GM12801 (cell line): Measurements from ENCODE around the gene DRC7.

Experiments
- TF ChIP-seq, protein P1 (sequence below): IDR thresholded peaks from one replicate; pipeline ENCODE4 v1.5.1; 2011; ENCODE audit warnings: control low read depth; ENCODE audit not compliant: insufficient read length; ENCODE audit errors: extremely low read depth

DRC7 gene

DNA sequence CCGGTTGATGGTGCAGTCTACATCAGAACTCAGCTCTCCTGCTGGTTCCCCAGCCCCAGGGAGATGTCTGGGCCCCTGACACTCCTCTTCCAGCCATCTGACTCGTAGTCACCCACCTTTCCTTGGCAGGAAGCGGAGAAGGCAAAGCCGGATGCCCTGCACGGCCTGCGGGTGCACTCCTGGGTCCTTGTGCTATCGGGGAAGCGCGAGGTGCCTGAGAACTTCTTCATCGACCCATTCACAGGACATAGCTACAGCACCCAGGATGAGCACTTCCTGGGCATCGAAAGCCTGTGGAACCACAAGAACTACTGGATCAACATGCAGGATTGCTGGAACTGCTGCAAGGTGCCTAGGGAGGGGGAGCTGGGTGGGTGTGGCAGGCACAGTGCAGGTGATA, 12.7 kb downstream of the DRC7 start:
- TF ChIP-seq, protein P1, sequence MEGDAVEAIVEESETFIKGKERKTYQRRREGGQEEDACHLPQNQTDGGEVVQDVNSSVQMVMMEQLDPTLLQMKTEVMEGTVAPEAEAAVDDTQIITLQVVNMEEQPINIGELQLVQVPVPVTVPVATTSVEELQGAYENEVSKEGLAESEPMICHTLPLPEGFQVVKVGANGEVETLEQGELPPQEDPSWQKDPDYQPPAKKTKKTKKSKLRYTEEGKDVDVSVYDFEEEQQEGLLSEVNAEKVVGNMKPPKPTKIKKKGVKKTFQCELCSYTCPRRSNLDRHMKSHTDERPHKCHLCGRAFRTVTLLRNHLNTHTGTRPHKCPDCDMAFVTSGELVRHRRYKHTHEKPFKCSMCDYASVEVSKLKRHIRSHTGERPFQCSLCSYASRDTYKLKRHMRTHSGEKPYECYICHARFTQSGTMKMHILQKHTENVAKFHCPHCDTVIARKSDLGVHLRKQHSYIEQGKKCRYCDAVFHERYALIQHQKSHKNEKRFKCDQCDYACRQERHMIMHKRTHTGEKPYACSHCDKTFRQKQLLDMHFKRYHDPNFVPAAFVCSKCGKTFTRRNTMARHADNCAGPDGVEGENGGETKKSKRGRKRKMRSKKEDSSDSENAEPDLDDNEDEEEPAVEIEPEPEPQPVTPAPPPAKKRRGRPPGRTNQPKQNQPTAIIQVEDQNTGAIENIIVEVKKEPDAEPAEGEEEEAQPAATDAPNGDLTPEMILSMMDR, result no peak

DNA sequence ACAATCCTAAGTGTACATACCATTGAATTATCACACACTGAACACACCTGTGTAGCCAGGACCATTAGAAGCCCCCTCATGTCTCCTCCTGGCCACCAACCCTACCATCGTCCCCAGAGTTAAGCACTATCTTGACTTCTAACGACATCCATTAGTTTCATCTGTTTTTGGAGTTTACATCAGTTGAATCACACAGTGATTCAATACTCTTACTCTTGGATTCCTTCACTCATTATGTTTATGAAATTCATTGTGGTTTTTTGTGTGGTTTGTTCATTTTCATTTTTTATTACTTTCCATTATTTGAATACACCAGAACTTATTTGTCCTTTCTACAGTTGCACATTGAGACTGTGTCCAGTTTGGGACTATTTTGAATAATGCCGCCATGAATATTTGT, 13.6 kb downstream of the DRC7 start:
- TF ChIP-seq, protein P1, result no peak

DNA sequence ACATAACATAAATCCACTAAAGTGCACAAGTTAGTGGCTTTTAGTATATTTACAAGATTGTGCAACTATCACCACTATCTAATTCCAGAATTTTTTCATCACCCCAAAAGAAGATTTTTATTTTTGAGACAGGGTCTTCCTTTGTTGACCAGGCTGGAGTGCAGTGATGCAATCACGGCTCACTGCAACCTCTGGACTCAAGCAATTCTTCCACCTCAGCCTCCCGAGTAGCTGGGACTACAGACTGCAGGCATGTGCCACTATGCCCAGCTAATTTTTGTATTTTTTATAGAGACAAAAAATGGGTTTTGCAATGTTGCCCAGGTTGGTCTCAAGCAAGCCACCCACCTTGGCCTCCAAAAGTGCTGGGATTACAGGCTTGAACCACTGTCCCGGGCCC, 15.1 kb downstream of the DRC7 start:
- TF ChIP-seq, protein P1, result no peak

DNA sequence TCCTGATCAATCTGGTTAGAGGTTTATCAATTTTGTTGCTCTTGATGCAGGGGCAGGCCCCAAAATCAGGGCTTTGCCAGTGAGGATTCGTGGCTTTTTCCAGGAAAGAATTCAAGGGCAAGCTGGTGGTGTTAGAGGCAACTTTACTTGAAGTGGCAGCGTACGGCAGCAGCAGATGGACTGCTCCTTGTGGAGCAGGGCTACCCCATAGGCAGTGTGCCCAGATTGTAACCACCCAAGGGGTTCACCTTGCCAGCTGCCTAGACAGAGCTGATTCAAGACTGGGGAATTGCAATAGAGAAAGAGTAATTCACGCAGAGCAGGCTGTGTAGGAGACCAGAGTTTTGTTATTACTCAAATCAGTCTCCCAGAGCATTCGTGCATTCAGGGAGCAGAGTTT, 16.7 kb downstream of the DRC7 start:
- TF ChIP-seq, protein P1, result no peak

DNA sequence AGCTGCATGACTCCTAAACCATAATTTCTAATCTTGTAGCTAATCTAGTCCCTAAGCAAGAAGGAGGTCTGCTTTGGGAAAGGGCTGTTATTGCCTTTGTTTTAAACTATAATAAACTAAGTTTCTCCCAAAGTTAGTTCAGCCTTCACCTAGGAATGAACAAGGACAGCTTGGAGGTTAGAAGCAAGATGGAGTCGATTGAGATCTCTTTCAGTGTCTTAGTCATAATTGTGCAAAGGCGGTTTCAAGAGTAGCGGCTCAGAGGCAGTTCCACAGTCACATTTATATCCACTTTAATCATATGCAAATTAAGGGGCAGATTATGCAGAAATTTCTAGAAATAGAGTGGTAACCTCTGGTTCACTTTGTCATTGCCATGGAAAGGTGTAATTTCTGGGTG, 17.4 kb downstream of the DRC7 start:
- TF ChIP-seq, protein P1, result no peak

DNA sequence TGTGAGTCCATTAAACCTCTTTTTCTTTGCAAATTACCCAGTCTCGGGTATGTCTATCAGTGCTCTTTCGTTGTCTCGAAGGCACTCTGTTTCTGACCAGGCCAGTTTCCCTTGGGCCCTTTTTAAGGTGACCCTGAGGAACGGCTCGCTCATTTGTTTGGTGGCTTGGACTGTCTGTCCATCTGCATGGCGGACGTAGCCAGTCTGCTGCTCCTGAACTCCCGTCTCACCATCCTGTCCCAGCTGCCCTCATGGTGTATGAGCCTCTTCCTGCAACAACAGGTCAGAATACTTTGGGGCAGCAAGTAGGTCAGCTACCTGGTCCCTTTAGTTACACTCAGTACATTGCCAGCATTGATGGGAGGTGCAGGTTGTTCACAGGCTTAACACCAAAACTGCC, 19.0 kb downstream of the DRC7 start:
- TF ChIP-seq, protein P1, result no peak

DNA sequence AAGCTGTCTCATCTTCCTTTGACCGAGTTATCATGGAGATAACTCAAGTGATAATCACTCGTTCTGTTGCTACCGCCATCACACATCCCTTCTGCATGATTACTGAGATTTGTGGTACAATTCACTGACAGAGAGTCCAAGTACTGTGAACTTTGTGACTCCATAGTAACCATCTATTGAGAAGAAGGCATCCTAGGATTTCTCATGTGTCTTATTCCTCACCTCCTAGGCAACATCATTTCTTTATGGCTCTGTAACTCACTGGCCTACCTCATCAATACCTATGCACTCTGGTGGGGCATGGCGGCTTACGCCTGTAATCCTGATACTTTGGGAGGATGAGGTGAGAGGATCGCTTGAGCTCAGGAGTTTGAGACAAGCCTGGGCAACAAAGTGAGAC, 19.4 kb downstream of the DRC7 start:
- TF ChIP-seq, protein P1, result no peak

DNA sequence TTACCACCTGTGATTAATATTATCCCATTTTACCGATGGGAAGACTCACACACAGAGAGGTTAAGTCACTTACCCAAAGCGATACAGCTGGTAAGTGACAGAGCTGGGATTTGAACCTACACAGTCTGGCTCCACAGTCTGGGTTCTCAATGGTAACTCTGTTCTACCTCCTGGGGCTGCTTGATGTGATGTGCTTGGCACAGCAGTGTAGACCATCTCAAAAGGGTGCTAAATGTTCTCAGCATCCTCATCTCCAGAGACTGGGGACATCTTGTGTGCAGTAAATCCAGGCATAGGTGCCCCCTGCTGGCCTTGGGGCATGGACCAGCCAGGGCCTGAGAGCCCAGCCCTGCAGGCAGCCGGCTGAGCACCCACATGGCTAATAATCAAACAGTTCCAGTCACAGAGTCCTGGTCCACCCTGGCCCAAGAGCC, 25.6 kb downstream of the DRC7 start:
- TF ChIP-seq, protein P1, result no peak
